Myocyte (in vitro differentiated cells): Measurements from ENCODE around the gene ATP13A1. TPM values are rescaled to one million over a fixed set of nuclear protein-coding genes. Genes with fewer than 3 reads are reported as not detected.
A peak's percentile ranks its signal among the peaks of the same experiment; 100 is the strongest.
"Not testable (repeated sequence)": the region's sequence is repeated elsewhere in the genome, so short reads cannot be mapped to it uniquely, and the experiment has no call there.

Source experiments
- DNase-seq: peaks from one replicate; pipeline ENCODE4 v3.0.0-alpha.2; 2012; ENCODE audit warnings: low read depth
- total RNA-seq: library from RNA; depleted of rRNA; stranded (reverse); fragments of >200 nt; gene quantifications from 2 replicates; pipeline ENCODE4 v1.2.3, GENCODE V29; 2014

The ATP13A1 gene
- total RNA-seq, 1 donor from 2014 or later = 102 TPM

DNA sequence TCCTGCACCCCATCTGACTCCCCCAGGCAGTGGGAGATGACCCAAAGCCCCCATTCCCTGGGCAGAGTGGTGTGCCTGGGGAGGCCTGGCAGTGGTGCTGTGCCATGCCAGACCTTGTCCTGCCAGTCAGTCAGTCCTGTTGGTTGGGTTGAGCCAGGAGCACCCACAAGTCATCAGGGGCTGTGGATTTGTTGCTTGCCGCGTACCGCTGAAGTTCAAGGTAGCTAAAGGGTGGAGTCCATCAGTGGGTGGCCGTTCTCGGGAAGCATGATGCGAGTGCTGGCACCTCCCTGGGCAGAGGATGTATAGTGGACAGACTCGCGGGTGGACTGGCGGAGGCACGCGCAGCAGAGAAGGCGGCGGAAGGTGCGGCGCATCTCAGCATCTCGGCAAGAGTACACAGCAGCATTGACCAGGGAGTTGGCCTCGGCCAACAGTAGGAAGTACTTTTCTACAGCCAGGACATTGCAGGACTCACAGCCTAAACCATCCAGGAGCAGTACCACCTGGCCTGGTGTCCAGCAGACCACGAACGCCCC, 39.4 kb downstream of the ATP13A1 start:
- DNase-seq = no peak

- no peak for DNase-seq
Measured at GRCh38 chr19:19623383-19623782, 40.1 kb downstream of the ATP13A1 start.

DNA sequence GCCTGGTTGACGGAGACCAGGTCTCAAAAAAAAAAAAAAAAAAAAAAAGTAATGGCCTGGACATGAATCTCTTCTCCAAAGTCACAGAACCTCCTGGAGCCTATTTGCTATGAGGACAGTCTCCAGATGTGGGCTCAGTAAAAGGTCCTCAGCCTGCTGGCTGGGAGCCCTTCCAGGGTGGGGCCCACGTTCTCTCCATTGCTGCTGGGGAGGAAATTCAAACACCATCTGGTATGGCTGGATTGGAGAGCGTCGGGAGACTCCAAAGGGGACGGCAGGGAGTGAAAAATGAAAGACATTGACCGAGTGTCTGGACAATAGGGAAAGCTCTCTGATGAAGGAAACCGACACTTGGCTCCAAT, 43.6 kb downstream of the ATP13A1 start:
- no peak for DNase-seq

DNA sequence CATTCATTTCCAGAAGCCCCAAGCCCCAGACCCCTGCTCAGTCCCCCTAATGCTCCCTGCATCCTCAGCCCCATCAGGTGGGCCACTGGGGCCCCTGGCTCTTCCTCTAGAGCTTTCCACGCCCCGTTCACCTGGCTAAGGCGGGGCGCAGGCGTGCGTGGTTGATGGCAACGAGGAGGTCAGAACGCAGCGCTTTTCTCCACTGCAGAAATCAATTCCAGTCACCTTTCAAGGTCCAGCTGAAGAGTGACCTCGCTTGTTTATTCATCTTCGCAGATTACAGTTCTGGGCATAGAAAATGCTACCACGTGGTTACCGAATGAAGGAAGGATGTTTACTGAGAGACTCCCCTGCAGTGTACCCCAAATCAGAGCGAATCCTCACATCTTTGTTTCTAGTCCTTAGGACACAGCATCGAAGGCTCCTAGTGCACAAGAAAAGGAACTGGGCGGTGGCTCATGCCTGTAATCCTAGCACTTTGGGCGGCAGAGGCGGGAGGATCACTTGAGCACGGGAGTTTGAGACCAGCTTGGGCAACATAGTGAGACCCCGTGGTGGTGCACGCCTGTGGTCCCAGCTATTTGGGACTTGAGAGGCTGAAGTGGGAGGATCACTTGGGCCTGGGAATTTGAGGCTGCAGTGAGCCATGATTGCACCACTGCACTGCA, 44.2 kb downstream of the ATP13A1 start:
- no peak for DNase-seq

DNA sequence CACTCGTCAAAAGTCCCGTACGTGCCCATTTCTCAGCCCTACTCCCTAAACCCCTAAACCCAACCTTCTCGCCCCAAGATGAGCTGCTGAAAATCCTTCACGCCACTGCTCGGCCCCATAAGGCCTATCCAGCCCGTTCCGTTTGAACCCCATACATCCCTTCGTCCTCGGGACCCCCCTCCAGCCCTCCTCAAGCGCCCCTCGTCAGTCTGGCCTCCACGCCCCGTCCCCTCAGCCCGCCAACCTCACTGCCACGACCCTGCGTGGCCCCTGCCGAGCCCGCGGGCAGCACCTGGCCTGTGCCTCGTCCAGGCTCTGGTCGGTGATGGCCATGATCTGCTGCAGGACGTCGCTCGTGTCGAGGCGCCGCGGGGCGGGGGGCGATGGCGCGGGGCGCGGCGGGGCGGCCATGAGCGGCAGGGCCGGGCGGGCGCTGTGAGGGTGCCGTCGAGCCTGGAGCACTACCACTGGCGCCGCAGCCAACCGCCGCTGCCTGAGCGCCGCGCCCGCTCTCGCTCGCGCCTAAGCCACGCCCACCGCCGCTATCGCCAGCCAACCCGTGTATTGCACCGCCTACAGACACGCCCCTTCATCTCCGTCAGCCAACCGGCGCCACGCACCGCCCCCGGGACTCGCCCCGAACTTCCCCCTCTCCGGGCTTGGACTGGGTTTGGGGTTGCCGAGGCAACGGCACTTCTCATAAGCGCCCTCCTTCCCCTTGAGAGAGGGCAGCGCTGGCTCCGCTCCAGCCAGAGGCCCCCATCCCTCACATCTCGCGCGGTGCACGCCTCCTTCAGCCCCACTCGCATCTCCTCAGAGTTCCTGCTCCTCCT, 45.0 kb downstream of the ATP13A1 start, which contains the start of gene PBX4:
PBX4 (minus strand) TSS at position 469 of the 833 bp plus-strand sequence; CDS start at position 411, 58 bp downstream.
- peak; percentile 78 for DNase-seq

GRCh38 chr19:19615086-19615485, 48.4 kb downstream of the ATP13A1 start:
- DNase-seq = peak; percentile 54

- peak; percentile 94 for DNase-seq
Measured at GRCh38 chr19:19613506-19613905, 50.0 kb downstream of the ATP13A1 start.

GRCh38 chr19:19610376-19611202, 52.9 kb downstream of the ATP13A1 start:
- DNase-seq = no peak

DNA sequence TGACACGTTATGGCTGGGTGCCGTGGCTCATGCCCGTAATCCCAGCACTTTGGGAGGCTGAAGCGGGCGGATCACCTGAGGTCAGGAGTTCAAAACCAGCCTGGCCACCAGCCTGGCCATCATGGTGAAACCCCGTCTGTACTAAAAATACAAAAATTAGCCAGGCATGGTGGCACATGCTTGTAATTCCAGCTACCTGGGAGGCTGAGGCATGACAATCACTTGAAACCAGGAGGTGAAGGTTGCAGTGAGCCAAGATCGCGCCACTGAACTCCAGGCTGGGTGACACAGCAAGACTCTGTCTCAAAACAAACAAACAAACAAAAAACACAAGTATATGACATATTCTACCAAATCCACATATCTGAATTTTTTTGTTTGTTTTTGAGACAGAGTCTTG, 56.8 kb downstream of the ATP13A1 start:
- DNase-seq = not testable (repeated sequence)

GRCh38 chr19:19606021-19606420, 57.5 kb downstream of the ATP13A1 start:
- DNase-seq = peak; percentile 81

- no peak for DNase-seq
Measured at GRCh38 chr19:19602713-19603324, 60.7 kb downstream of the ATP13A1 start.

- no peak for DNase-seq
Measured at GRCh38 chr19:19602136-19602712, 61.3 kb downstream of the ATP13A1 start.

- DNase-seq = no peak
Measured at GRCh38 chr19:19600793-19601330, 62.6 kb downstream of the ATP13A1 start.

DNA sequence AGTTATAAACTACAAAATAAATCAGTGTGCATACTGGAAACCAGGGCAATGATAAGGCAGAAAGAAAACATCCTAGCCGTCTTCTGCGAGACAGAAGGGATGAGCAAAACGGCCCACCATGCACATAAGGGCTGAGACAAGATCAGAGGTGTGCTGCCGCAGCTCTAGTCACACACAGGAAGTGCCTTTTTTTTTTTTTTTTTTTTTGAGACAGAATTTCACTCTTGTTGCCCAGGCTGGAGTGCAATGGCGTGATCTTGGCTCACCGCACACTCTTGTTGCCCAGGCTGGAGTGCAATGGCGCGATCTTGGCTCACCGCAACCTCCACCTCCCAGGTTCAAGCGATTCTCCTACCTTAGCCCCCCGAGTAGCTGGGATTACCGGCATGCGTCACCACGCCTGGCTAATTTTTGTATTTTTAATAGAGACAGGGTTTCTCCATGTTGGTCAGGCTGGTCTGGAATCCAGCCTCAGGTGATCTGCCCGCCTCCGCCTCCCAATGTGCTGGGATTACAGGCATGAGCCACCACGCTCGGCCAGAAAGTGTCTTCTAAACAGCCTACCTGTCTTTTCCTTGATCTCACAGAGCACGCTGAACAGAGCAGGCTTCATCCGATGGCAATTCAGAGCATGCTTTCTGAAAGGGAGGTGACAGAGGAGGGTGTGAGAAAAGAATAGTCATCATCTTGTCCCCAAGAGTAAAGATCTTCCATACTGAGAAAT, 64.6 kb downstream of the ATP13A1 start:
- not testable (repeated sequence) for DNase-seq

DNA sequence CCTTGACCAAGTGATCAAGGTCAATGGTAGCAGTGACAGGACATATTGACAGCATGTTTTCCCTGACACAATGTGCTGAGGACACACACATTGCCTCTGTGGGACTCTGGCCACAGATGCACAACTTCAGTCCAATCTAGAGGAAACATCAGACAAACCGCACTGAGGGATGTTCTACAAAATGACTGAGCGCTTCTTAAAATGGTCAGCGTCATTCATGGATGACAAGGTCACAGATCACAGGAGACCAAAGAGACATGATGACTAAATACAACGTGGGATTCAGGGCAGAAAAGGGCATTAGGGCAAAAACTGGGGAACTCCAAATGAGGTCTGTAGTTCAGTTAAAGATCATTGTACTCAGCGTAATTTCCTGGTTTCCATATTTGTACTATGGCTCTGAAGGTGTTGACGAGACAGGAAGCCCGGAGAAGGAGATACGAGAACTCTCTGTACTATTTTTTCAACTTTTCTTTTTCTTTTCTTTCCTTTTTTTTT, 65.6 kb downstream of the ATP13A1 start:
- DNase-seq = no peak
